ENCODE results near the gene SLC2A13.
A peak's percentile ranks its signal among the peaks of the same experiment; 100 is the strongest.

SLC2A13 gene

GRCh38 chr12:40146800-40147797 lies 41.2 kb upstream of the SLC2A13 start:
- ChIA-PET CTCF (no interaction called here), POLR2A (no interaction called here)
- TF ChIP-seq, protein P1, sequence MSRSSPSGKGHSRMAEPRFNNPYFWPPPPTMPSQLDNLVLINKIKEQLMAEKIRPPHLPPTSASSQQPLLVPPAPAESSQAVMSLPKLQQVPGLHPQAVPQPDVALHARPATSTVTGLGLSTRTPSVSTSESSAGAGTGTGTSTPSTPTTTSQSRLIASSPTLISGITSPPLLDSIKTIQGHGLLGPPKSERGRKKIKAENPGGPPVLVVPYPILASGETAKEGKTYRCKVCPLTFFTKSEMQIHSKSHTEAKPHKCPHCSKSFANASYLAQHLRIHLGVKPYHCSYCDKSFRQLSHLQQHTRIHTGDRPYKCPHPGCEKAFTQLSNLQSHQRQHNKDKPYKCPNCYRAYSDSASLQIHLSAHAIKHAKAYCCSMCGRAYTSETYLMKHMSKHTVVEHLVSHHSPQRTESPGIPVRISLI (tag by site-specific recombination; IDR thresholded peaks at IDR 0.05) = no peak
- TF ChIP-seq, protein P2, sequence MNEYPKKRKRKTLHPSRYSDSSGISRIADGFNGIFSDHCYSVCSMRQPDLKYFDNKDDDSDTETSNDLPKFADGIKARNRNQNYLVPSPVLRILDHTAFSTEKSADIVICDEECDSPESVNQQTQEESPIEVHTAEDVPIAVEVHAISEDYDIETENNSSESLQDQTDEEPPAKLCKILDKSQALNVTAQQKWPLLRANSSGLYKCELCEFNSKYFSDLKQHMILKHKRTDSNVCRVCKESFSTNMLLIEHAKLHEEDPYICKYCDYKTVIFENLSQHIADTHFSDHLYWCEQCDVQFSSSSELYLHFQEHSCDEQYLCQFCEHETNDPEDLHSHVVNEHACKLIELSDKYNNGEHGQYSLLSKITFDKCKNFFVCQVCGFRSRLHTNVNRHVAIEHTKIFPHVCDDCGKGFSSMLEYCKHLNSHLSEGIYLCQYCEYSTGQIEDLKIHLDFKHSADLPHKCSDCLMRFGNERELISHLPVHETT (tag by site-specific recombination; IDR thresholded peaks at IDR 0.05) = no peak
- TF ChIP-seq ZBTB17 (tag by site-specific recombination; IDR thresholded peaks at IDR 0.05) = no peak
- no peak for TF ChIP-seq ZNF292 (tag by site-specific recombination; IDR thresholded peaks at IDR 0.05; ENCODE audit: borderline replicate concordance, low read depth)
- TF ChIP-seq ZNF792 (tag by site-specific recombination; IDR thresholded peaks at IDR 0.05) = no peak
- TF ChIP-seq ZBTB8A (tag by site-specific recombination; IDR thresholded peaks at IDR 0.05) = no peak
- no peak for TF ChIP-seq ZNF596 (tag by site-specific recombination; IDR thresholded peaks at IDR 0.05)
- TF ChIP-seq ZNF24 (tag by site-specific recombination; IDR thresholded peaks at IDR 0.05) = no peak
- TF ChIP-seq ZNF555 (tag by site-specific recombination; conservative IDR thresholded peaks at IDR 0.05) = no peak
- TF ChIP-seq ZNF202 (tag by site-specific recombination; IDR thresholded peaks at IDR 0.05; ENCODE audit: borderline replicate concordance) = no peak
- no peak for TF ChIP-seq ZSCAN16 (tag by site-specific recombination; IDR thresholded peaks at IDR 0.05)
- TF ChIP-seq, protein P3, sequence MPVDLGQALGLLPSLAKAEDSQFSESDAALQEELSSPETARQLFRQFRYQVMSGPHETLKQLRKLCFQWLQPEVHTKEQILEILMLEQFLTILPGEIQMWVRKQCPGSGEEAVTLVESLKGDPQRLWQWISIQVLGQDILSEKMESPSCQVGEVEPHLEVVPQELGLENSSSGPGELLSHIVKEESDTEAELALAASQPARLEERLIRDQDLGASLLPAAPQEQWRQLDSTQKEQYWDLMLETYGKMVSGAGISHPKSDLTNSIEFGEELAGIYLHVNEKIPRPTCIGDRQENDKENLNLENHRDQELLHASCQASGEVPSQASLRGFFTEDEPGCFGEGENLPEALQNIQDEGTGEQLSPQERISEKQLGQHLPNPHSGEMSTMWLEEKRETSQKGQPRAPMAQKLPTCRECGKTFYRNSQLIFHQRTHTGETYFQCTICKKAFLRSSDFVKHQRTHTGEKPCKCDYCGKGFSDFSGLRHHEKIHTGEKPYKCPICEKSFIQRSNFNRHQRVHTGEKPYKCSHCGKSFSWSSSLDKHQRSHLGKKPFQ (tag by site-specific recombination; IDR thresholded peaks at IDR 0.05) = no peak
- no peak for TF ChIP-seq ZNF239 (tag by site-specific recombination; IDR thresholded peaks at IDR 0.05)
- no peak for TF ChIP-seq ZNF404 (tag by site-specific recombination; IDR thresholded peaks at IDR 0.05)
- TF ChIP-seq ZNF350 (tag by site-specific recombination; IDR thresholded peaks at IDR 0.05) = no peak
- H3K4me1 ChIP-seq (ENCODE audit: control insufficient read depth, insufficient read depth, low read length) = no peaks in the 10 kb centered on the region
- no peaks in the 10 kb centered on the region for H3K36me3 ChIP-seq (ENCODE audit: control insufficient read depth in 2 of 2, insufficient read depth in 1 of 2, low read length in 2 of 2)
- no peak overlapping the region for H3K27ac ChIP-seq (ENCODE audit: extremely low read depth, low read depth, low read length)
- no peaks in the 10 kb centered on the region for H3K9me3 ChIP-seq (ENCODE audit: control insufficient read depth, insufficient read depth, low read depth, low read length)
- H3K4me3 ChIP-seq (ENCODE audit: low read depth, low read length) = no peak overlapping the region

- no peaks in the 10 kb centered on the region for H3K9me3 ChIP-seq (ENCODE audit: control insufficient read depth, insufficient read depth, low read depth, low read length)
- H3K36me3 ChIP-seq (ENCODE audit: control insufficient read depth in 2 of 2, insufficient read depth in 1 of 2, low read length in 2 of 2) = no peaks in the 10 kb centered on the region
- TF ChIP-seq PRDM1 (tag by site-specific recombination; IDR thresholded peaks at IDR 0.05) (0 out of 2 replicates have a peak, but pooled peaks have one; percentile 28), ZSCAN16 (tag by site-specific recombination; IDR thresholded peaks at IDR 0.05) (no peak), ZNF585B (tag by site-specific recombination; IDR thresholded peaks at IDR 0.05) (no peak)
- H3K27ac ChIP-seq (ENCODE audit: extremely low read depth, low read depth, low read length) = no peak overlapping the region
- no peaks in the 10 kb centered on the region for H3K4me1 ChIP-seq (ENCODE audit: control insufficient read depth, insufficient read depth, low read length)
- ChIA-PET POLR2A (no interaction called here), CTCF (interaction anchor here (0.5 to 0.6 kb wide), 2 partner anchors 27 to 50 kb away, joined by 3 read pairs; no protein-coding TSS in a partner anchor)
- H3K4me3 ChIP-seq (ENCODE audit: low read depth, low read length) = no peak overlapping the region
These were observed 40.0 kb upstream of the SLC2A13 start for GRCh38 chr12:40145896-40146295.

Data from HEK293 (cell line).